Skeletal muscle cell (primary cell): ENCODE results near the gene CIAO3.
"Not testable (repeated sequence)": the region's sequence is repeated elsewhere in the genome, so short reads cannot be mapped to it uniquely, and the experiment has no call there.

Source experiments
- DNase-seq: peaks from one replicate; pipeline ENCODE4 v3.0.0-alpha.2; 2010; ENCODE audit warnings: low read depth
- H3K4me3 ChIP-seq: 2 replicates; pipeline ENCODE4 v1.5.1; 2011; ENCODE audit warnings: low read depth, mild to moderate bottlenecking, control low read depth, low read length, moderate library complexity

The CIAO3 gene

GRCh38 chr16:762595-763268 is 21.9 kb upstream of the CIAO3 start:
- DNase-seq = no peak
- no peak overlapping the region for H3K4me3 ChIP-seq

GRCh38 chr16:761625-762513 is 21.1 kb upstream of the CIAO3 start:
- no peak for DNase-seq

GRCh38 chr16:760545-761343 is 19.9 kb upstream of the CIAO3 start, which contains the start of gene MSLN:
Gene MSLN, plus strand, starts transcription at chr16:760734. Its CDS starts 1,947 bp downstream, at chr16:762681.
- no peak for DNase-seq
- H3K4me3 ChIP-seq = no peak within 1 kb of the TSS

More at GRCh38 chr16:761625-762513, 21.1 kb upstream of the CIAO3 start:
- H3K4me3 ChIP-seq = no peak overlapping the region

- DNase-seq = no peak
- H3K4me3 ChIP-seq = no peak overlapping the region
Observed at GRCh38 chr16:760065-760464, 19.3 kb upstream of the CIAO3 start.

GRCh38 chr16:759110-759910 is 18.5 kb upstream of the CIAO3 start:
- no peak overlapping the region for H3K4me3 ChIP-seq
- no peak for DNase-seq

GRCh38 chr16:756428-756827 is 15.6 kb upstream of the CIAO3 start:
- no peak for DNase-seq
- H3K4me3 ChIP-seq = no peak overlapping the region

- no peak for DNase-seq
- H3K4me3 ChIP-seq = no peak overlapping the region
Observed at GRCh38 chr16:754656-755055, 13.9 kb upstream of the CIAO3 start.

- DNase-seq, H3K4me3 ChIP-seq: not testable (repeated sequence)
Observed at GRCh38 chr16:754121-754607, 13.4 kb upstream of the CIAO3 start.

GRCh38 chr16:752007-752312 is 11.2 kb upstream of the CIAO3 start:
- DNase-seq = no peak
- H3K4me3 ChIP-seq = no peak overlapping the region

- H3K4me3 ChIP-seq = no peak overlapping the region
Observed at GRCh38 chr16:751152-752006, 10.6 kb upstream of the CIAO3 start.

GRCh38 chr16:750485-750884 is 9.7 kb upstream of the CIAO3 start:
- no peak overlapping the region for H3K4me3 ChIP-seq
- no peak for DNase-seq

More at GRCh38 chr16:751152-752006, 10.6 kb upstream of the CIAO3 start:
- no peak for DNase-seq

GRCh38 chr16:749010-749409 is 8.2 kb upstream of the CIAO3 start:
- DNase-seq = peak; percentile 31
- no peak overlapping the region for H3K4me3 ChIP-seq

GRCh38 chr16:747978-748746 is 7.4 kb upstream of the CIAO3 start:
- no peak for DNase-seq
- H3K4me3 ChIP-seq = no peak overlapping the region

- no peak overlapping the region for H3K4me3 ChIP-seq
- no peak for DNase-seq
Observed at GRCh38 chr16:746637-747036, 5.8 kb upstream of the CIAO3 start.

GRCh38 chr16:745739-746138 is 4.9 kb upstream of the CIAO3 start:
- no peak for DNase-seq
- no peak overlapping the region for H3K4me3 ChIP-seq

- no peak for DNase-seq
- no peak overlapping the region for H3K4me3 ChIP-seq
Observed at GRCh38 chr16:743794-744500, 3.1 kb upstream of the CIAO3 start.

GRCh38 chr16:742894-743293 is 2.1 kb upstream of the CIAO3 start:
- DNase-seq, H3K4me3 ChIP-seq: not testable (repeated sequence)
